NCI-H1694 treated with DMSO at 0.1 percent for 48 hours (cell line): Measurements from ENCODE around the gene NLRP12.
"Not testable (repeated sequence)": the region's sequence is repeated elsewhere in the genome, so short reads cannot be mapped to it uniquely, and the experiment has no call there.

Experiments
- DNase-seq: peaks from one replicate; lab custom pipeline; 2025; lab: John Stamatoyannopoulos, UW

The NLRP12 gene

GRCh38 chr19:53780506-53780905, 43.6 kb downstream of the NLRP12 start:
- no peak for DNase-seq

- no peak for DNase-seq
These were observed 48.6 kb downstream of the NLRP12 start for GRCh38 chr19:53775524-53775923.

GRCh38 chr19:53774491-53774890, 49.6 kb downstream of the NLRP12 start:
- not testable (repeated sequence) for DNase-seq

GRCh38 chr19:53773999-53774398, 50.1 kb downstream of the NLRP12 start:
- DNase-seq = no peak

GRCh38 chr19:53772943-53773342, 51.2 kb downstream of the NLRP12 start:
- DNase-seq = peak; percentile 4

GRCh38 chr19:53771144-53771543, 53.0 kb downstream of the NLRP12 start:
- no peak for DNase-seq

- DNase-seq = not testable (repeated sequence)
These were observed 54.3 kb downstream of the NLRP12 start for GRCh38 chr19:53769696-53770309.

GRCh38 chr19:53768401-53768800, 55.7 kb downstream of the NLRP12 start:
- DNase-seq = no peak

GRCh38 chr19:53758991-53759390, 65.1 kb downstream of the NLRP12 start:
- DNase-seq = not testable (repeated sequence)
